ENCODE measurements around the gene RTN4.

GRCh38 chr2:54975175-54975574 lies 75.1 kb downstream of the RTN4 start:
- TF ChIP-seq POLR2A (IDR thresholded peaks at IDR 0.05; ENCODE audit: low read depth, low read length) = no peak
- no peak for TF ChIP-seq TAF1 (IDR thresholded peaks at IDR 0.05; ENCODE audit: low read depth, low read length)
- TF ChIP-seq POU2F2 (IDR thresholded peaks at IDR 0.05; ENCODE audit: low read depth, low read length) = no peak
- TF ChIP-seq POLR2AphosphoS5 (IDR thresholded peaks at IDR 0.05; ENCODE audit: low read depth, low read length) = no peak

Data from GM12891 (cell line).